Spleen (tissue), 11 donors: ENCODE results near the gene CNTNAP2. TPM values are rescaled to one million over a fixed set of nuclear protein-coding genes. Genes with fewer than 3 reads are reported as not detected.

ENCODE experiments used
- DNase-seq: peaks from one replicate; pipeline ENCODE4 v3.0.0-alpha.2; 2020
- H3K27ac ChIP-seq, 8 donors: fragments of 200-600 bp; sonication (generic) in 7 of 8; 1 replicate in 4 of 8; 2 replicates in 4 of 8; pipeline versions ENCODE4 v1.5.0 to v1.8.0; 2016 to 2021; ENCODE audit warnings: inconsistent platforms in 4 of 8, mild to moderate bottlenecking in 4 of 8, moderate library complexity in 1 of 8
- H3K27me3 ChIP-seq, 7 donors: fragments of 200-600 bp; sonication (generic) in 6 of 7; replicated peaks in 1 of 7; 1 replicate in 4 of 7; 2 replicates in 3 of 7; pipeline versions ENCODE4 v1.5.0 to v1.8.0; 2016 to 2021; ENCODE audit warnings: inconsistent platforms in 3 of 7, mild to moderate bottlenecking in 1 of 7
- H3K36me3 ChIP-seq, 6 donors: fragments of 200-600 bp; sonication (generic) in 5 of 6; 1 replicate in 4 of 6; 2 replicates in 2 of 6; pipeline versions ENCODE4 v1.5.0 to v1.8.0; 2016 to 2021; ENCODE audit warnings: inconsistent platforms in 2 of 6
- H3K4me1 ChIP-seq, 6 donors: fragments of 200-600 bp; sonication (generic) in 5 of 6; 1 replicate in 3 of 6; 2 replicates in 3 of 6; pipeline versions ENCODE4 v1.5.0 to v1.8.0; 2016 to 2021; ENCODE audit warnings: inconsistent platforms in 3 of 6
- H3K4me3 ChIP-seq, 8 donors: fragments of 200-600 bp; sonication (generic) in 7 of 8; 1 replicate in 4 of 8; 2 replicates in 4 of 8; pipeline versions ENCODE4 v1.5.0 to v1.8.0; 2016 to 2021; ENCODE audit warnings: inconsistent platforms in 4 of 8, mild to moderate bottlenecking in 4 of 8, moderate library complexity in 2 of 8
- H3K9me3 ChIP-seq, 8 donors: fragments of 200-600 bp; sonication (generic) in 7 of 8; 1 replicate in 4 of 8; 2 replicates in 4 of 8; pipeline versions ENCODE4 v1.5.0 to v1.8.0; 2016 to 2021; ENCODE audit warnings: inconsistent platforms in 4 of 8
- POLR2A ChIP-seq, 3 donors: fragments of 450-650 bp; IDR thresholded peaks; one replicate each; pipeline ENCODE4 v1.5.1; 2017; ENCODE audit warnings: antibody characterized with exemption in 3 of 3, mild to moderate bottlenecking in 1 of 3
- POLR2AphosphoS5 ChIP-seq, 3 donors: sonication (generic); formaldehyde crosslinking; IDR thresholded peaks; one replicate each; pipeline ENCODE4 v1.5.1; 2017; ENCODE audit warnings: antibody characterized with exemption in 3 of 3
- WGBS, 5 donors: extraction: QIAGEN DNeasy Blood & Tissue Kit in 3 of 5; methylation state at CpG; one replicate each; pipeline versions ENCODE4 v1.1.5 to v1.1.7; 2013 to 2018; 5-methylcytosine and 5-hydroxymethylcytosine counted together
- intact Hi-C: fragments of 100-400 bp; cut with DNase I; formaldehyde crosslinking; loops from one replicate; pipeline ENCODE4 v1.15.0; 2023; ENCODE audit warnings: low total_unique reads
- polyA plus RNA-seq, 3 donors: library from polyadenylated mRNA; stranded (reverse); fragments of 200-250 nt; gene quantifications; one replicate each; pipeline ENCODE4 v1.2.1, GENCODE V29; 2013
- total RNA-seq, 7 donors: library from RNA; depleted of rRNA in 3 of 7; stranded (reverse); fragments of >200 nt in 3 of 7; fragmentation: NEBNext Ultra II Directional in 4 of 7; extraction: Animal tissue kit (Norgen Biotek cat#: 25700) in 4 of 7; gene quantifications; one replicate each; pipeline versions ENCODE4 v1.1.0 to v1.2.1, GENCODE V29; 2016 to 2021
- TF ChIP-seq, protein P1 (sequence below), 11 experiments: fragments of 200-600 bp in 7 of 11; fragments of 450-650 bp in 4 of 11; sonication (generic) in 4 of 11; IDR thresholded peaks in 8 of 11; conservative IDR thresholded peaks in 3 of 11; 1 replicate in 7 of 11; 2 replicates in 4 of 11; pipeline versions ENCODE4 v1.4.0 to v1.8.0; 2016 to 2021; ENCODE audit warnings: antibody characterized with exemption in 11 of 11, inconsistent platforms in 4 of 11, mild to moderate bottlenecking in 1 of 11
- donor health status: healthy with polysubstance abuse.
- donor health status: DM: no; HTN: no; CAD: no; lungs with moderate emphysema.
- donor health status: DM: no; HTN: no; CAD: no.
- donor health status: Bipolar disorder and iron deficiency.
- donor health status: healthy.
- donor health status: DM: no; HTN: no; CAD: no.
- donor health status: DM: yes; HTN: yes; CAD: no.

Gene CNTNAP2
- total and polyA plus RNA-seq, 10 donors, result 0.13 to 2.0 (median 0.82) TPM

DNA sequence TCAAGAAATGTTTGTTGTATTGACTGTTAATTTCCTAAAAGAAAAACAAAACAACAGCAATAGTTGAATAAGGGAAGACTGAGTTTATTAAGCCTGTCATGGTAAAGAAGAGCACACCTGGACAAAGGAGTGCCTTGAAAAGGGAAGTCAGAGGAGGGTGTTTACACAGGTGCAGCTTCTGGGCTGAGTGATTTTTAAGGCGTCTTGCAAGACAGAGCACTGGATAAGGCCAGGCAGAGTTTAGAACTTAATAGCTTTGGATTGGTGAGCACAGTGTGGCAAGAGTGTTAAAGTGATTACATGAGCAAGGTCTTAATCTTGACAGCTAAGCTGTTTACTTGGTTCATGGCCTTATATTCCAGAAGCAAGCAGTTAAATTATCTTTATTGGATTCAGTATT lies 423.2 kb downstream of the CNTNAP2 start:
- H3K36me3 ChIP-seq, result no peaks in the 10 kb centered on the region
- H3K4me3 ChIP-seq, result no peak overlapping the region
- H3K27me3 ChIP-seq, result no peaks in the 10 kb centered on the region
- TF ChIP-seq, protein P1, sequence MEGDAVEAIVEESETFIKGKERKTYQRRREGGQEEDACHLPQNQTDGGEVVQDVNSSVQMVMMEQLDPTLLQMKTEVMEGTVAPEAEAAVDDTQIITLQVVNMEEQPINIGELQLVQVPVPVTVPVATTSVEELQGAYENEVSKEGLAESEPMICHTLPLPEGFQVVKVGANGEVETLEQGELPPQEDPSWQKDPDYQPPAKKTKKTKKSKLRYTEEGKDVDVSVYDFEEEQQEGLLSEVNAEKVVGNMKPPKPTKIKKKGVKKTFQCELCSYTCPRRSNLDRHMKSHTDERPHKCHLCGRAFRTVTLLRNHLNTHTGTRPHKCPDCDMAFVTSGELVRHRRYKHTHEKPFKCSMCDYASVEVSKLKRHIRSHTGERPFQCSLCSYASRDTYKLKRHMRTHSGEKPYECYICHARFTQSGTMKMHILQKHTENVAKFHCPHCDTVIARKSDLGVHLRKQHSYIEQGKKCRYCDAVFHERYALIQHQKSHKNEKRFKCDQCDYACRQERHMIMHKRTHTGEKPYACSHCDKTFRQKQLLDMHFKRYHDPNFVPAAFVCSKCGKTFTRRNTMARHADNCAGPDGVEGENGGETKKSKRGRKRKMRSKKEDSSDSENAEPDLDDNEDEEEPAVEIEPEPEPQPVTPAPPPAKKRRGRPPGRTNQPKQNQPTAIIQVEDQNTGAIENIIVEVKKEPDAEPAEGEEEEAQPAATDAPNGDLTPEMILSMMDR (IDR thresholded peaks at IDR 0.05 in 8 of 11, conservative IDR thresholded peaks at IDR 0.05 in 3 of 11), result no peak
- no peak for TF ChIP-seq POLR2AphosphoS5 (IDR thresholded peaks at IDR 0.05)
- no peaks in the 10 kb centered on the region for H3K4me1 ChIP-seq
- H3K9me3 ChIP-seq, result peaks cover 0 to 4% (median 0%) of the 10 kb centered on the region in 8 donors
- intact Hi-C loops, result no loop called here
- H3K27ac ChIP-seq, result no peak overlapping the region
- no peak for DNase-seq
- 44 to 70% (median 67%) methylated on average over 1 of the region's 1 CpG for WGBS, 5 donors

GRCh38 chr7:146542101-146542500 lies 425.5 kb downstream of the CNTNAP2 start:
- TF ChIP-seq POLR2A (IDR thresholded peaks at IDR 0.05) (no peak), POLR2AphosphoS5 (IDR thresholded peaks at IDR 0.05) (no peak)
- TF ChIP-seq, protein P1 (IDR thresholded peaks at IDR 0.05 in 8 of 11, conservative IDR thresholded peaks at IDR 0.05 in 3 of 11), result no peak
- intact Hi-C loops, result no loop called here
- WGBS, 5 donors, result 17 to 33% (median 21%) methylated on average over 2 of the region's 2 CpGs

GRCh38 chr7:146544748-146545147 lies 428.1 kb downstream of the CNTNAP2 start:
- Histone ChIP-seq H3K9me3 (peaks cover 0 to 4% (median 0%) of the 10 kb centered on the region in 8 donors), H3K27ac (no peak overlapping the region), H3K27me3 (no peaks in the 10 kb centered on the region), H3K36me3 (no peaks in the 10 kb centered on the region), H3K4me1 (no peaks in the 10 kb centered on the region), H3K4me3 (no peak overlapping the region)
- TF ChIP-seq, protein P1 (IDR thresholded peaks at IDR 0.05 in 8 of 11, conservative IDR thresholded peaks at IDR 0.05 in 3 of 11), result no peak
- TF ChIP-seq POLR2AphosphoS5 (IDR thresholded peaks at IDR 0.05) (no peak), POLR2A (IDR thresholded peaks at IDR 0.05) (no peak)
- DNase-seq, result no peak
- WGBS, 5 donors, result 44 to 71% (median 66%) methylated on average over 2 of the region's 2 CpGs
- intact Hi-C loops, result no loop called here

More at GRCh38 chr7:146542101-146542500, 425.5 kb downstream of the CNTNAP2 start:
- Histone ChIP-seq H3K4me3 (no peak overlapping the region), H3K36me3 (no peaks in the 10 kb centered on the region), H3K9me3 (peaks cover 0 to 4% (median 0%) of the 10 kb centered on the region in 8 donors), H3K27me3 (no peaks in the 10 kb centered on the region), H3K27ac (no peak overlapping the region), H3K4me1 (no peaks in the 10 kb centered on the region)
- DNase-seq, result no peak

- peaks cover 0 to 15% (median 0%) of the 10 kb centered on the region in 8 donors for H3K9me3 ChIP-seq
- H3K27me3 ChIP-seq, result no peaks in the 10 kb centered on the region
- no peak overlapping the region for H3K27ac ChIP-seq
- no peak for DNase-seq
- TF ChIP-seq POLR2AphosphoS5 (IDR thresholded peaks at IDR 0.05) (no peak), POLR2A (IDR thresholded peaks at IDR 0.05) (no peak)
- TF ChIP-seq, protein P1 (IDR thresholded peaks at IDR 0.05 in 8 of 11, conservative IDR thresholded peaks at IDR 0.05 in 3 of 11), result no peak
- no peaks in the 10 kb centered on the region for H3K36me3 ChIP-seq
- WGBS, 5 donors, result 75 to 82% (median 77%) methylated on average over 1 of the region's 1 CpG
- no peaks in the 10 kb centered on the region for H3K4me1 ChIP-seq
- intact Hi-C loops, result no loop called here
- no peak overlapping the region for H3K4me3 ChIP-seq
Measured at GRCh38 chr7:146548816-146549215, 432.2 kb downstream of the CNTNAP2 start.
